ENCODE results near the gene PXYLP1. TPM values are rescaled to one million over a fixed set of nuclear protein-coding genes. Genes with fewer than 3 reads are reported as not detected.

Gene PXYLP1
- total and polyA plus RNA-seq, 10 of the 15 experiments (the other 5 are each of a cell fraction or from before 2014, with no cell fraction given) = 0.06 to 1.7 (median 0.35) TPM

DNA sequence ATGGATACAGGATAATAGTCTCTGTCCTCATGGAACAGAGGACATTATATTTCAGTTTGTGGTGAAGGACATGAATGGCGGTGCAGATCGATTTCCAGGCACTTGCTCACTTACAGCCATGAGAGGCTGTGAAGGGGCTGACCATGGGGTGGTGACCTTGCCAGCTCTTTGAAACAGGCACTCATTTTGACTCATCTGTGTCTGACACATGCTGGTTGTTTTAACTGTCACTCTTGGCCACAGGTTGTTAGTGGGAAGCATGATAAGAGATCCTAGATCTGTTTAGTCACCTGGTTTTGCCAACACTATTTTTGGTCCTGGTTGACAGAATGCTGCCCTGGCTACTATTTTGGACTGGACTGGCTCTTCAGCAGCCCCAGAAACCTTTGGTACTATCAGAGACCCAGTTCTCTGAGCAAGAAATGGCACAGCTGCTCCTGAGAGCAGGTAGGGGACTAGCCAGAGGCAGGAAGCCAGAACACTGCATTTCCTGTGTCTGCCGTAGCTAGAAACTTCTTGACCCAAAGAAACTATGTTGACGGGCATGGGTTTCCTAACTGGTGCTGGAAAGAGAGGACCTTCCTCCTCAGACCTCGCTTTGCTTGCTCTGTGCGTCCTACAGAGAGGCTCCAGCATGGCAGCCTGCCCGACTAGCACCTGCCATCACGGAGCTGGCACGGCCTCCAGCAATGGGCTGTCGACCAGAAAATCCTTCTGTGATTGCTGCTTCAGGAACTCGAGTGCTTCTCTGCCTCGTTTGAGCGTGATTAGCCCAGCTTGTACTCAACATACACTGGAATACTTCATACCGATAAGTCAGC lies 6.3 kb downstream of the PXYLP1 start:
- CTCF ChIA-PET = interaction anchor here (0.8 to 1.3 kb wide), 2 partner anchors 16 to 64 kb away, joined by 3 read pairs; no protein-coding TSS in a partner anchor

More for the DNA sequence above, 6.3 kb downstream of the PXYLP1 start:
- no peak overlapping the region for H3K27ac ChIP-seq (ENCODE audit: control insufficient read depth, insufficient read depth)
- H3K9me3 ChIP-seq (replicated peaks; ENCODE audit: control insufficient read depth, insufficient read depth, low read length) = no peaks in the 10 kb centered on the region
- no peak overlapping the region for H2AFZ ChIP-seq (ENCODE audit: control insufficient read depth, low read depth, low read length)
- ChIA-PET RAD21 (ENCODE audit: unreplicated experiment) (no interaction called here), POLR2A (interaction anchor here (0.6 kb wide), 1 partner anchor 203 kb away, joined by 5 read pairs; no protein-coding TSS in a partner anchor), SMC1A (ENCODE audit: uncharacterized antibody, unreplicated experiment) (interaction anchor here (1.2 to 1.9 kb wide), 2 partner anchors 65 to 215 kb away, joined by 3 to 7 read pairs; no protein-coding TSS in a partner anchor)
- WGBS (ENCODE audit: insufficient coverage, insufficient replicate concordance, low lambda C conversion rate, missing lambda C conversion rate) = 50% methylated on average over 14 of the region's 14 CpGs
- H3K4me3 ChIP-seq = no peak overlapping the region
- H3K36me3 ChIP-seq (ENCODE audit: control insufficient read depth in 2 of 2, insufficient read depth in 2 of 2, low read length in 1 of 2) = no peaks in the 10 kb centered on the region
- no peaks in the 10 kb centered on the region; the same call in none of the 2 replicates for H4K20me1 ChIP-seq (ENCODE audit: control insufficient read depth, insufficient read depth)
- FAIRE-seq (peak; percentile 70), ATAC-seq (peak; percentile 39), DNase-seq (ENCODE audit: low read depth, low spot score) (no peak)
- TF ChIP-seq POU2F2 (IDR thresholded peaks at IDR 0.05; ENCODE audit: borderline replicate concordance, low read depth, low read length) = no peak
- TF ChIP-seq, protein P1, sequence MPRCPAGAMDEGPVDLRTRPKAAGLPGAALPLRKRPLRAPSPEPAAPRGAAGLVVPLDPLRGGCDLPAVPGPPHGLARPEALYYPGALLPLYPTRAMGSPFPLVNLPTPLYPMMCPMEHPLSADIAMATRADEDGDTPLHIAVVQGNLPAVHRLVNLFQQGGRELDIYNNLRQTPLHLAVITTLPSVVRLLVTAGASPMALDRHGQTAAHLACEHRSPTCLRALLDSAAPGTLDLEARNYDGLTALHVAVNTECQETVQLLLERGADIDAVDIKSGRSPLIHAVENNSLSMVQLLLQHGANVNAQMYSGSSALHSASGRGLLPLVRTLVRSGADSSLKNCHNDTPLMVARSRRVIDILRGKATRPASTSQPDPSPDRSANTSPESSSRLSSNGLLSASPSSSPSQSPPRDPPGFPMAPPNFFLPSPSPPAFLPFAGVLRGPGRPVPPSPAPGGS (IDR thresholded peaks at IDR 0.05; ENCODE audit: borderline replicate concordance, insufficient read depth, low read depth, low read length, poor library complexity, severe bottlenecking) = peak; percentile 47
- H3K27me3 ChIP-seq (replicated peaks in 1 of 2; ENCODE audit: control insufficient read depth in 2 of 2, insufficient read depth in 2 of 2, low read length in 1 of 2) = peaks cover 0 to 2% of the 10 kb centered on the region in 2 experiments; a peak in 2 of 4 replicates
- no peaks in the 10 kb centered on the region for H3K4me1 ChIP-seq (ENCODE audit: control insufficient read depth, insufficient read depth, low read length)
- no peak overlapping the region for H3K9ac ChIP-seq (ENCODE audit: control insufficient read depth, insufficient read depth, low read length)
- intact Hi-C loops (cut with micrococcal nuclease; ENCODE audit: unreplicated experiment) = no loop called here
- in situ Hi-C loops (cut with MboI) = no loop called here
- H3K79me2 ChIP-seq (ENCODE audit: control insufficient read depth, insufficient read depth, low read length) = no peaks in the 10 kb centered on the region
- no peak overlapping the region for H3K4me2 ChIP-seq (ENCODE audit: control insufficient read depth, insufficient read depth)
- no TSS peak for BruUV-seq (replicated peaks)

All from GM12878 (cell line).